Upper lobe of right lung (tissue), 1 donor: ENCODE measurements around the gene HNRNPAB. TPM values are rescaled to one million over a fixed set of nuclear protein-coding genes. Genes with fewer than 3 reads are reported as not detected.

Source experiments
- ATAC-seq: fragments of 200-7000 bp; cut with Tn5 transposase; one replicate; pipeline ENCODE4 v1.9.1; 2020; ENCODE audit warnings: mild to moderate bottlenecking, moderate library complexity
- DNase-seq: peaks from one replicate; pipeline ENCODE4 v3.0.0-alpha.2; 2020
- H3K27ac ChIP-seq: fragments of 200-600 bp; one replicate; pipeline ENCODE4 v1.8.0; 2022
- H3K27me3 ChIP-seq: fragments of 200-600 bp; one replicate; pipeline ENCODE4 v1.8.0; 2022; ENCODE audit warnings: mild to moderate bottlenecking
- H3K36me3 ChIP-seq: fragments of 200-600 bp; one replicate; pipeline ENCODE4 v1.8.0; 2022
- H3K4me1 ChIP-seq: fragments of 200-600 bp; one replicate; pipeline ENCODE4 v1.8.0; 2022
- H3K4me3 ChIP-seq: fragments of 200-600 bp; one replicate; pipeline ENCODE4 v1.8.0; 2022; ENCODE audit warnings: mild to moderate bottlenecking
- H3K9me3 ChIP-seq: fragments of 200-600 bp; one replicate; pipeline ENCODE4 v1.8.0; 2022
- intact Hi-C: fragments of 100-400 bp; cut with DNase I; formaldehyde crosslinking; loops from one replicate; pipeline ENCODE4 v1.11.0; 2022
- total RNA-seq: library from RNA; stranded (reverse); fragmentation: NEBNext Ultra II Directional; extraction: Animal tissue kit (Norgen Biotek cat#: 25700); gene quantifications from one replicate; pipeline ENCODE4 v1.2.1, GENCODE V29; 2021
- TF ChIP-seq, protein P1 (sequence below): fragments of 200-600 bp; IDR thresholded peaks from one replicate; pipeline ENCODE4 v1.8.0; 2022; ENCODE audit warnings: antibody characterized with exemption
- donor health status: DM: no; HTN: yes; CAD: no; lungs with severe emphysema.

The HNRNPAB gene
- total RNA-seq, 1 donor from 2014 or later: 116 TPM

DNA sequence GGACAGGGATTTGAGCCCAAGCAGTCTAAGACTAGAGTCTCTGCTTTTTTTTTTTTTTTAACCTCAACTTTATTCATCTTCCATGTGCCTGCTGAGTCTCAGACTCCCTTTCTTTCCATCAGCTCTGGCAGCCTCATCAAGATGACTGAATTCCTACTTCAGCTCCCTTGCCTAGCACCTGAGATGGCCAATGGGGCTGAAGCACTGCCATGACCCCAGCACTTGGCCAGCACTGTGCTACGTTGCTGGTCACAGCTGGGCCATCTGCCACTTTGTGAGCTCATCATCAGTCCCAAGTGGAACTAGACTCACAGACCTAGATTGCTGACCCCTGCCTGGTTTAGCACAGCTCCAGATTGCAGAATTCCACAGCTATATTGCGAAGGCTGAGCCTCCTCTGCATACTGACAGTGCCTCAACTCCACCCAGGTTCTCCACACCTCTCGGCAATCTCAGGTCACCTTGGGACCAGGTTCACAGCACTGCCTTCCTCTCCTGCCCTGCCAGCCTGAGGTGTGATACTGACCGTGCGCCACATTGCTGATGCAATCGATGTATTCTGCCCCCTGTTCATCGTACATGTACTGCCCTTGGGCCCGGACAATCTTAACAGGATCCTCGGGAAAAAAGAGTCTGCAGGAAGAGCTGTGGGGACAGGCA is 26.7 kb downstream of the HNRNPAB start:
- Histone ChIP-seq H3K27ac (no peak overlapping the region), H3K4me3 (peak overlapping the region; percentile 98), H3K27me3 (no peaks in the 10 kb centered on the region), H3K9me3 (no peaks in the 10 kb centered on the region), H3K36me3 (peaks cover 44% of the 10 kb centered on the region), H3K4me1 (peaks cover 35% of the 10 kb centered on the region)
- no peak for ATAC-seq
- TF ChIP-seq, protein P1, sequence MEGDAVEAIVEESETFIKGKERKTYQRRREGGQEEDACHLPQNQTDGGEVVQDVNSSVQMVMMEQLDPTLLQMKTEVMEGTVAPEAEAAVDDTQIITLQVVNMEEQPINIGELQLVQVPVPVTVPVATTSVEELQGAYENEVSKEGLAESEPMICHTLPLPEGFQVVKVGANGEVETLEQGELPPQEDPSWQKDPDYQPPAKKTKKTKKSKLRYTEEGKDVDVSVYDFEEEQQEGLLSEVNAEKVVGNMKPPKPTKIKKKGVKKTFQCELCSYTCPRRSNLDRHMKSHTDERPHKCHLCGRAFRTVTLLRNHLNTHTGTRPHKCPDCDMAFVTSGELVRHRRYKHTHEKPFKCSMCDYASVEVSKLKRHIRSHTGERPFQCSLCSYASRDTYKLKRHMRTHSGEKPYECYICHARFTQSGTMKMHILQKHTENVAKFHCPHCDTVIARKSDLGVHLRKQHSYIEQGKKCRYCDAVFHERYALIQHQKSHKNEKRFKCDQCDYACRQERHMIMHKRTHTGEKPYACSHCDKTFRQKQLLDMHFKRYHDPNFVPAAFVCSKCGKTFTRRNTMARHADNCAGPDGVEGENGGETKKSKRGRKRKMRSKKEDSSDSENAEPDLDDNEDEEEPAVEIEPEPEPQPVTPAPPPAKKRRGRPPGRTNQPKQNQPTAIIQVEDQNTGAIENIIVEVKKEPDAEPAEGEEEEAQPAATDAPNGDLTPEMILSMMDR: no peak
- DNase-seq: no peak
- intact Hi-C loops: no loop called here

DNA sequence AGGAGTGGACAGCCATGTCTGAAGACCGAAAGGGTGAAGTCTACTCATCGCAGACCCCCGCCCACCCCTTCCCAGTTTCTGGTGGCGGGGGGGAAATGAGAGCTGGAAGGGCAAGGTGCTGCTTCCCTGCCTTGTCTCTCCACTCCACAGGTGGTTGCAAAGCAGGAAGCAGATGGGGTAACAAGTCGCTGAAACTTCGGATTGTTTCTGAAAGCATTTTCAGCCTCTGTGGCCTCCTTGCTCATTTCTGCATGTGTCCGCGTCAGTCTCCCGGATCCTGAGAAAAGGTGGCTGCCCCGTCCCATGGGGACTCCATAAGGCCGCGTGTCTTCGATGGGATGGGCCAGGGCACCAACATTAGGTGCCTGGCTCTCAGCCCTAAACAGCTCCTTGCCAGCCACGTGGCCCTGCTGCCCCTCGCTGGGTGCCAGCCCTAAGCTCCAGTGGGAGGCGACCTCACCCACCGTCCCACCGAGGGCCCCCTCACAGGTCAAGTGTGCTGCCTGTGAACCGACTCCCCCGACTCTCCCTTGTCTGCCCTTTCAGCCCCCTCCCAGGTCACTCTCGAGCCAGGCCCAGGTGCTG is 27.3 kb downstream of the HNRNPAB start:
- Histone ChIP-seq H3K27me3 (no peaks in the 10 kb centered on the region), H3K36me3 (peaks cover 42% of the 10 kb centered on the region), H3K9me3 (no peaks in the 10 kb centered on the region), H3K27ac (peak overlapping the region; percentile 97), H3K4me1 (peaks cover 41% of the 10 kb centered on the region), H3K4me3 (peak overlapping the region; percentile 98)
- ATAC-seq: no peak
- TF ChIP-seq, protein P1: no peak
- DNase-seq: no peak
- intact Hi-C loops: no loop called here

DNA sequence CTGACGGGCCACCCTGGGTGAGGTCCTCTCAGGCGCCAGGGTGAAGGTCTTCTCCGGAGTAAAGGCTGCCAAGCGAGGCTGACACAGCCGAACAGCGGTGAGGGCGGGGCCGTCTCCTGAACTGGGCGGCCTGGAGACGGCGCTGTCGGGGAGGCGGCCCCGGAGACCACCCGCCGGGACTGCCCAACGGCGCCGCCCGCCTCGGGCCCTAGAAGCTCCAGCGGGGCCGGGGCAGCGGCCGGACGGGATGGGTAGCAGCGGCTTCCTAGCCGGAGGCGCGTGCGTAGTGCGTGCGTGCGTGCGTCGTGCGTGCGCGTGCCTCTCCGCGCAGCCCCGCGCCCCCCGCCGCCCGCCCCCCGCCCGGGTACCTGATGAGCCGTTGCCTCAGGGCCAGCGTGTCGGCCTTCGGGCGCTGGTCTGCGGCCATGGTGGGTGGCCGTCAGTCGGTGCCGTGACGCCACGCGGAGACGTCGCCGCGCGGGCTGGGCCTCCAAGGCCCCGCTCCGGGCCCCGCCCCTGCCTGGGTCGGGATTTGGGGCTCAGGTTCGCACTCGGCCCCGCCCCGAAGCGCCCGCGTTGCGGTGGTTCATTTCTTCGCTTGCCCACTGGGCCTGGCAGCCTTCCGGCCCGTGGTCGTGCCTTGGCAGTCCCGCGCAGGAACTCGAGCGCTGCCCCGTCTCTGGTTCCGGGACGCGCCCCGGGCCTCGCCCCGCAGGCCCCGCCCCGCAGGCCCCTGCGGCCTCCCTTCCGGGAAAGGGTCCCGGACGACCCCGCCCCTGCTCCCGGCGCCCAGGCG is 28.0 kb downstream of the HNRNPAB start, which contains the start of gene PHYKPL:
PHYKPL (minus strand) TSS at position 679 of the 796 bp plus-strand sequence; CDS start at position 427, 252 bp downstream.
- peak within 1 kb of the TSS; percentile 98 for H3K4me3 ChIP-seq
- peak; percentile 91 for DNase-seq
- peaks cover 41% of the 10 kb centered on the region for H3K36me3 ChIP-seq
- H3K27me3 ChIP-seq: no peaks in the 10 kb centered on the region
- intact Hi-C loops: no loop called here
- H3K9me3 ChIP-seq: no peaks in the 10 kb centered on the region
- TF ChIP-seq, protein P1: no peak
- H3K27ac ChIP-seq: peak within 1 kb of the TSS; percentile 97
- H3K4me1 ChIP-seq: peaks cover 48% of the 10 kb centered on the region
- peak; percentile 87 for ATAC-seq

DNA sequence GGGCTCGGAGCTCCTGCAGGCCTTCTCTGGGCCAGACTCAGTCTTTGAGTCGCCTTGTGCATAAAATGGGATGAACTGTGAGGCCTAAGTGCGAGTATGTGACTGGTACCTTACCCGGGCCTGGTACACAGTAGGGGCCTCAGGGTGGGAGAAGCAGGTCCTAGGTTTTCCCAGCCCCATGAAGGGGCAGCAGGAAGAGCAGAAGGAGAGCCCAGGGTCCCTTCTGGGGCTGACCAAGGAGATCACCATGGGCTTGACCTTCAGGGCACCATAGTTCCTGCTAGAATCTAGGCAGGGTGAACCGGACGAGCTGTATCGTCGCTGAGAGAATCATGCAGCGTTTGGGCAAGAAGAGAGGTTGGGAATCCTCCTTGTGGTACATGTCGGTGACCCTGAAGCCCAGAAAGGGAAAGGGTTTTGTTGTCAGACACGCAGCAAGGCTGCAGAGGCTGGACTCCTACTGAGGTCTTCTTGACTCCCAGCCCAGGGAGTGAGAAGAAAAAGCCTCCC is 28.6 kb downstream of the HNRNPAB start:
- Histone ChIP-seq H3K27ac (peak overlapping the region; percentile 97), H3K36me3 (peaks cover 34% of the 10 kb centered on the region), H3K9me3 (no peaks in the 10 kb centered on the region), H3K27me3 (no peaks in the 10 kb centered on the region), H3K4me3 (peak overlapping the region; percentile 98), H3K4me1 (peaks cover 54% of the 10 kb centered on the region)
- intact Hi-C loops: no loop called here
- no peak for ATAC-seq
- TF ChIP-seq, protein P1: no peak
- no peak for DNase-seq

DNA sequence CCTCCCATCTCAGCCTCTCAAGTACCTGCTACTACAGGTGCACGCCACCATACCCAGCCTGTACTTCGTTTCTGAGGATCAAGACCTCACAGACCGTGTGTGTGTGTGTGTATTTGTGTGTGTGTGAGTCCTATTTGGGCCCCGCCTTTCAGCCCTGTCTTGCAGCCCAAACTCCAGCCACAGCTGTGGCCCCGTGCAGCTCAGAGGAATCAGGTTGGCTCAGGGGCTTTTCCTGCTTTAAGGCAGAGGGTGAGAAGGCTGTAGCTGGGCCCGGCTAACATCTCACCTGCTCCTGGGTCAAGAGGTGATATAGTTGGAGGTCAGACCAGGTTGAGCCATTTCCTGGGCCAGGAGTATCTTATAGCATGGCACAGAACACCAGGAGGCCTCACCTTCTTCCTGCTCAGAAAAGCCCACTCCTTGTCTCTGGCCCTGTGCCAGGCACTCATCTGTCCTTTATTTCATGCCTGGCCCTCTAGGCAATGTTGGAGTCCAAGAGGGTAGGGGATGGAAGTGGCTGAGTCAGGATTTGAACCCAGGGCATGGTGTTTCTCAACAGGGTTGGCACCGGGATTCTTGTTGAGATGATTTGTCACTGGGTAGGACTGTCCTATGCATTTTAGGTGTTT is 29.9 kb downstream of the HNRNPAB start:
- H3K27me3 ChIP-seq: no peaks in the 10 kb centered on the region
- ATAC-seq (no peak), DNase-seq (no peak)
- intact Hi-C loops: no loop called here
- H3K4me1 ChIP-seq: peaks cover 66% of the 10 kb centered on the region
- no peak overlapping the region for H3K27ac ChIP-seq
- H3K4me3 ChIP-seq: no peak overlapping the region
- peaks cover 22% of the 10 kb centered on the region for H3K36me3 ChIP-seq
- TF ChIP-seq, protein P1: no peak
- no peaks in the 10 kb centered on the region for H3K9me3 ChIP-seq
